ENCODE data around the gene ITPK1. TPM values are rescaled to one million over a fixed set of nuclear protein-coding genes. Genes with fewer than 3 reads are reported as not detected.

The ITPK1 gene
- total RNA-seq, 1 donor from 2014 or later, result 43.0 TPM

- ChIA-PET POLR2A (no interaction called here), CTCF (no interaction called here)
- DNase-seq (no peak), ATAC-seq (ENCODE audit: low read depth) (no peak)
- intact Hi-C loops (cut with micrococcal nuclease), result no loop called here
- Mint-ChIP-seq H3K9me3 (no peaks in the 10 kb centered on the region), H3K27ac (no peak overlapping the region), H3K4me3 (no peak overlapping the region), H3K4me1 (peaks cover 17% of the 10 kb centered on the region), H3K27me3 (no peaks in the 10 kb centered on the region), H3K36me3 (ENCODE audit: low read depth) (peaks cover 25% of the 10 kb centered on the region)
- no peak for TF ChIP-seq CTCF (IDR thresholded peaks at IDR 0.05)
These were observed 97.8 kb downstream of the ITPK1 start for GRCh38 chr14:93017898-93018297.

GRCh38 chr14:93017301-93017797, 98.4 kb downstream of the ITPK1 start:
- no peak for TF ChIP-seq CTCF (IDR thresholded peaks at IDR 0.05)
- no peaks in the 10 kb centered on the region for H3K9me3 Mint-ChIP-seq
- peaks cover 17% of the 10 kb centered on the region for H3K4me1 Mint-ChIP-seq
- POLR2A ChIA-PET, result no interaction called here
- DNase-seq (no peak), ATAC-seq (ENCODE audit: low read depth) (no peak)
- no peaks in the 10 kb centered on the region for H3K27me3 Mint-ChIP-seq
- CTCF ChIA-PET, result no interaction called here
- intact Hi-C loops (cut with micrococcal nuclease), result no loop called here
- H3K4me3 Mint-ChIP-seq, result no peak overlapping the region
- peaks cover 25% of the 10 kb centered on the region for H3K36me3 Mint-ChIP-seq (ENCODE audit: low read depth)
- H3K27ac Mint-ChIP-seq, result no peak overlapping the region

GRCh38 chr14:93016275-93016845, 99.4 kb downstream of the ITPK1 start:
- no peak for TF ChIP-seq CTCF (IDR thresholded peaks at IDR 0.05)
- intact Hi-C loops (cut with micrococcal nuclease), result no loop called here
- Mint-ChIP-seq H3K4me3 (no peak overlapping the region), H3K36me3 (ENCODE audit: low read depth) (peaks cover 29% of the 10 kb centered on the region), H3K9me3 (no peaks in the 10 kb centered on the region), H3K4me1 (peaks cover 15% of the 10 kb centered on the region), H3K27ac (no peak overlapping the region), H3K27me3 (no peaks in the 10 kb centered on the region)
- ChIA-PET POLR2A (no interaction called here), CTCF (no interaction called here)
- DNase-seq, result no peak
- no peak for ATAC-seq (ENCODE audit: low read depth)

GRCh38 chr14:93015505-93015904, 100.2 kb downstream of the ITPK1 start:
- ChIA-PET POLR2A (no interaction called here), CTCF (no interaction called here)
- H3K36me3 Mint-ChIP-seq (ENCODE audit: low read depth), result peaks cover 29% of the 10 kb centered on the region
- TF ChIP-seq CTCF (IDR thresholded peaks at IDR 0.05), result no peak
- intact Hi-C loops (cut with micrococcal nuclease), result no loop called here
- no peak overlapping the region for H3K27ac Mint-ChIP-seq
- H3K4me3 Mint-ChIP-seq, result no peak overlapping the region
- H3K27me3 Mint-ChIP-seq, result no peaks in the 10 kb centered on the region
- peaks cover 15% of the 10 kb centered on the region for H3K4me1 Mint-ChIP-seq
- H3K9me3 Mint-ChIP-seq, result no peaks in the 10 kb centered on the region
- DNase-seq, result no peak
- ATAC-seq (ENCODE audit: low read depth), result no peak

GRCh38 chr14:93015064-93015463, 100.7 kb downstream of the ITPK1 start:
- H3K9me3 Mint-ChIP-seq, result no peaks in the 10 kb centered on the region
- DNase-seq (no peak), ATAC-seq (ENCODE audit: low read depth) (no peak)
- CTCF ChIA-PET, result no interaction called here
- TF ChIP-seq CTCF (IDR thresholded peaks at IDR 0.05), result no peak
- peaks cover 29% of the 10 kb centered on the region for H3K36me3 Mint-ChIP-seq (ENCODE audit: low read depth)
- no peak overlapping the region for H3K4me3 Mint-ChIP-seq
- H3K27me3 Mint-ChIP-seq, result no peaks in the 10 kb centered on the region
- POLR2A ChIA-PET, result no interaction called here
- intact Hi-C loops (cut with micrococcal nuclease), result no loop called here
- H3K4me1 Mint-ChIP-seq, result peaks cover 15% of the 10 kb centered on the region
- H3K27ac Mint-ChIP-seq, result no peak overlapping the region

All from activated B cell treated with CpG ODN at 0.5 μM for 24 hours (primary cell).